Spleen (tissue), 11 donors: Measurements from ENCODE around the gene IFI35. TPM values are rescaled to one million over a fixed set of nuclear protein-coding genes. Genes with fewer than 3 reads are reported as not detected.
A peak's percentile ranks its signal among the peaks of the same experiment; 100 is the strongest.

Source experiments
- DNase-seq: peaks from one replicate; pipeline ENCODE4 v3.0.0-alpha.2; 2020
- H3K27ac ChIP-seq, 8 donors: fragments of 200-600 bp; sonication (generic) in 7 of 8; 1 replicate in 4 of 8; 2 replicates in 4 of 8; pipeline versions ENCODE4 v1.5.0 to v1.8.0; 2016 to 2021; ENCODE audit warnings: inconsistent platforms in 4 of 8, mild to moderate bottlenecking in 4 of 8, moderate library complexity in 1 of 8
- H3K27me3 ChIP-seq, 7 donors: fragments of 200-600 bp; sonication (generic) in 6 of 7; replicated peaks in 1 of 7; 1 replicate in 4 of 7; 2 replicates in 3 of 7; pipeline versions ENCODE4 v1.5.0 to v1.8.0; 2016 to 2021; ENCODE audit warnings: inconsistent platforms in 3 of 7, mild to moderate bottlenecking in 1 of 7
- H3K36me3 ChIP-seq, 6 donors: fragments of 200-600 bp; sonication (generic) in 5 of 6; 1 replicate in 4 of 6; 2 replicates in 2 of 6; pipeline versions ENCODE4 v1.5.0 to v1.8.0; 2016 to 2021; ENCODE audit warnings: inconsistent platforms in 2 of 6
- H3K4me1 ChIP-seq, 6 donors: fragments of 200-600 bp; sonication (generic) in 5 of 6; 1 replicate in 3 of 6; 2 replicates in 3 of 6; pipeline versions ENCODE4 v1.5.0 to v1.8.0; 2016 to 2021; ENCODE audit warnings: inconsistent platforms in 3 of 6
- H3K4me3 ChIP-seq, 8 donors: fragments of 200-600 bp; sonication (generic) in 7 of 8; 1 replicate in 4 of 8; 2 replicates in 4 of 8; pipeline versions ENCODE4 v1.5.0 to v1.8.0; 2016 to 2021; ENCODE audit warnings: inconsistent platforms in 4 of 8, mild to moderate bottlenecking in 4 of 8, moderate library complexity in 2 of 8
- H3K9me3 ChIP-seq, 8 donors: fragments of 200-600 bp; sonication (generic) in 7 of 8; 1 replicate in 4 of 8; 2 replicates in 4 of 8; pipeline versions ENCODE4 v1.5.0 to v1.8.0; 2016 to 2021; ENCODE audit warnings: inconsistent platforms in 4 of 8
- CTCF ChIP-seq, 11 experiments: fragments of 200-600 bp in 7 of 11; fragments of 450-650 bp in 4 of 11; sonication (generic) in 4 of 11; IDR thresholded peaks in 8 of 11; conservative IDR thresholded peaks in 3 of 11; 1 replicate in 7 of 11; 2 replicates in 4 of 11; pipeline versions ENCODE4 v1.4.0 to v1.8.0; 2016 to 2021; ENCODE audit warnings: antibody characterized with exemption in 11 of 11, inconsistent platforms in 4 of 11, mild to moderate bottlenecking in 1 of 11
- POLR2A ChIP-seq, 3 donors: fragments of 450-650 bp; IDR thresholded peaks; one replicate each; pipeline ENCODE4 v1.5.1; 2017; ENCODE audit warnings: antibody characterized with exemption in 3 of 3, mild to moderate bottlenecking in 1 of 3
- POLR2AphosphoS5 ChIP-seq, 3 donors: sonication (generic); formaldehyde crosslinking; IDR thresholded peaks; one replicate each; pipeline ENCODE4 v1.5.1; 2017; ENCODE audit warnings: antibody characterized with exemption in 3 of 3
- WGBS, 5 donors: extraction: QIAGEN DNeasy Blood & Tissue Kit in 3 of 5; methylation state at CpG; one replicate each; pipeline versions ENCODE4 v1.1.5 to v1.1.7; 2013 to 2018; 5-methylcytosine and 5-hydroxymethylcytosine counted together
- intact Hi-C: fragments of 100-400 bp; cut with DNase I; formaldehyde crosslinking; loops from one replicate; pipeline ENCODE4 v1.15.0; 2023; ENCODE audit warnings: low total_unique reads
- polyA plus RNA-seq, 3 donors: library from polyadenylated mRNA; stranded (reverse); fragments of 200-250 nt; gene quantifications; one replicate each; pipeline ENCODE4 v1.2.1, GENCODE V29; 2013
- total RNA-seq, 7 donors: library from RNA; depleted of rRNA in 3 of 7; stranded (reverse); fragments of >200 nt in 3 of 7; fragmentation: NEBNext Ultra II Directional in 4 of 7; extraction: Animal tissue kit (Norgen Biotek cat#: 25700) in 4 of 7; gene quantifications; one replicate each; pipeline versions ENCODE4 v1.1.0 to v1.2.1, GENCODE V29; 2016 to 2021
- donor health status: healthy with polysubstance abuse.
- donor health status: DM: no; HTN: no; CAD: no; lungs with moderate emphysema.
- donor health status: DM: no; HTN: no; CAD: no.
- donor health status: Bipolar disorder and iron deficiency.
- donor health status: healthy.
- donor health status: DM: no; HTN: no; CAD: no.
- donor health status: DM: yes; HTN: yes; CAD: no.

Gene IFI35
- total and polyA plus RNA-seq, 10 donors: 38.0 to 64.8 (median 49.9) TPM

- H3K4me3 ChIP-seq: no peak overlapping the region
- peaks cover 0 to 72% (median 31%) of the 10 kb centered on the region in 6 donors for H3K36me3 ChIP-seq
- intact Hi-C loops: no loop called here
- TF ChIP-seq POLR2AphosphoS5 (IDR thresholded peaks at IDR 0.05): peak in 2 of 3 donors; percentile 16 to 37
- no peak for TF ChIP-seq CTCF (IDR thresholded peaks at IDR 0.05 in 8 of 11, conservative IDR thresholded peaks at IDR 0.05 in 3 of 11)
- no peak for TF ChIP-seq POLR2A (IDR thresholded peaks at IDR 0.05)
- DNase-seq: no peak
- H3K27ac ChIP-seq: peak overlapping the region in 2 of 8 donors; percentile 8 to 15
- peaks cover 31 to 98% (median 71%) of the 10 kb centered on the region in 6 donors for H3K4me1 ChIP-seq
- H3K27me3 ChIP-seq: no peaks in the 10 kb centered on the region
- H3K9me3 ChIP-seq: no peaks in the 10 kb centered on the region
- WGBS, 5 donors: 80 to 91% (median 84%) methylated on average over 13 to 15 of the region's 15 CpGs
Observed at GRCh38 chr17:43011728-43012472, 5.3 kb downstream of the IFI35 start.

GRCh38 chr17:43013296-43013695, 6.7 kb downstream of the IFI35 start:
- TF ChIP-seq POLR2A (IDR thresholded peaks at IDR 0.05) (no peak), POLR2AphosphoS5 (IDR thresholded peaks at IDR 0.05) (no peak), CTCF (IDR thresholded peaks at IDR 0.05 in 8 of 11, conservative IDR thresholded peaks at IDR 0.05 in 3 of 11) (no peak)
- H3K4me1 ChIP-seq: peaks cover 22 to 93% (median 63%) of the 10 kb centered on the region in 6 donors
- WGBS, 5 donors: 89 to 100% (median 92%) methylated on average over 1 to 8 of the region's 8 CpGs
- DNase-seq: no peak
- H3K27ac ChIP-seq: peak overlapping the region in 2 of 8 donors; percentile 72 to 75
- no peaks in the 10 kb centered on the region for H3K9me3 ChIP-seq
- H3K27me3 ChIP-seq: no peaks in the 10 kb centered on the region
- intact Hi-C loops: no loop called here
- peaks cover 0 to 85% (median 31%) of the 10 kb centered on the region in 6 donors for H3K36me3 ChIP-seq
- no peak overlapping the region for H3K4me3 ChIP-seq

GRCh38 chr17:43014020-43014648, 7.5 kb downstream of the IFI35 start:
- 70 to 83% (median 82%) methylated on average over 8 to 12 of the region's 12 CpGs for WGBS, 5 donors
- Histone ChIP-seq H3K4me1 (peaks cover 18 to 93% (median 64%) of the 10 kb centered on the region in 6 donors), H3K27me3 (no peaks in the 10 kb centered on the region), H3K9me3 (no peaks in the 10 kb centered on the region), H3K4me3 (no peak overlapping the region), H3K36me3 (peaks cover 0 to 87% (median 31%) of the 10 kb centered on the region in 6 donors), H3K27ac (peak overlapping the region in 5 of 8 donors; percentile 59 to 75 (median 72))
- intact Hi-C loops: no loop called here
- no peak for DNase-seq
- no peak for TF ChIP-seq POLR2A (IDR thresholded peaks at IDR 0.05)
- TF ChIP-seq POLR2AphosphoS5 (IDR thresholded peaks at IDR 0.05): peak in 1 of 3 donors; percentile 9

GRCh38 chr17:43014649-43015542, 8.3 kb downstream of the IFI35 start:
- 60 to 71% (median 69%) methylated on average over 8 of the region's 8 CpGs for WGBS, 5 donors
- peaks cover 0 to 81% (median 31%) of the 10 kb centered on the region in 6 donors for H3K36me3 ChIP-seq
- DNase-seq: no peak
- peak overlapping the region; percentile 13 to 75 (median 60) for H3K27ac ChIP-seq
- no peaks in the 10 kb centered on the region for H3K27me3 ChIP-seq
- intact Hi-C loops: no loop called here
- H3K4me3 ChIP-seq: no peak overlapping the region
- TF ChIP-seq POLR2A (IDR thresholded peaks at IDR 0.05) (no peak), POLR2AphosphoS5 (IDR thresholded peaks at IDR 0.05) (no peak), CTCF (IDR thresholded peaks at IDR 0.05 in 8 of 11, conservative IDR thresholded peaks at IDR 0.05 in 3 of 11) (no peak)
- no peaks in the 10 kb centered on the region for H3K9me3 ChIP-seq
- H3K4me1 ChIP-seq: peaks cover 23 to 96% (median 68%) of the 10 kb centered on the region in 6 donors
